ENCODE data around the gene INTS11.

The INTS11 gene

DNA sequence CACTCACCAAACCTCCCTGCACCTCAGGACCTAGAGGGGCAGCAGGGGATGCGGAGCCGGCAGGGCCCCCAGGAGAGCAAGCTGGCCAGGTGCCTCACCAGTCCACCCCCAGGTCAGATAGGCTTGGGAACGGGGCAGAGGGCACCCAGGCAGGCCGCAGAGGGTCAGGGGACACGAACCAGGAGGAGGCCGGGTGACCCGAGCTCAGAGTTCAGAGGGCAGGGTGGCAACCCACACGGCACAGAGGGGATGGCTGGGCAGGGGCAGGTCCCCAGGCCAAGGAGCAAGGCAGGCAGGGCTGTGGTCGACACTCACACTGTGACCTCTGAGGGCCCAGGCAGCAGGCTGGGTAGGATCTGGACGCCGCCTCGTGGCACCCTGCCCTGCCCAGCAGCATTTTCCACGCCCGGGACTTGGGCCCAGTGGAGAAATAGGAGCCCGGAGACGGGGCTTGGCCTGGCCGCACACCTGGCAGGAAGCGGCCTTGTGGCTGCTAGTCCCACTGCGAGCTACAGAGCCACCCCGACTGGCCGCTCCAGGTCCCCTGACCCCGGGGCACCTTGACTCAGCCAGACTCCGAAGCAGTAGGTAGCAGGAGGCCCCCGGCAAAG lies 19.5 kb upstream of the INTS11 start:
- DNase-seq = no peak

DNA sequence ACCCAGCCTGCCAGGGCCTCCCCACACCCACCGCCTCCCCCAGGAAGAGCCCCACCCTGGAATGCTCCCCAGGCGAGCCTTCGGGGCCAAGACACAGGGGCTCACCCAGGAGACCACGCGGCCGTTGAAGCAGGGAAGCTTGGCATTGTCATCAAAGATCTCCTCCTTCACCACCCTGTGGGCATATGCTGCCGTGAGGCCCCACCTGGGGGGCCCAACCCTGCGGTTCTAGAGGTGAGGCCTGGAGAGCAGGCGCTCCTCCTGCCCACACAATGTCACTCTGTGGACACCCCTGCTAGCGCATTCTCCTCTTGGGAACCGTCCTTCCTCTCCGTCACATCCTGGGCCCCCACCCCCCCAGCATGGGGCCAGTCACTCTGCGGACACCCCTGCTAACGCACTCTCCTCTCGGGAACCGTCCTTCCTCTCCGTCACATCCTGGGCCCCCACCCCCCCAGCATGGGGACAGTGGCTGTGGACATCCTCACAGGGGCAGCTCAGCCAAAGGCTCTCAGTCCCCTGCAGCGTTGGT lies 18.2 kb upstream of the INTS11 start:
- no peak for DNase-seq

DNA sequence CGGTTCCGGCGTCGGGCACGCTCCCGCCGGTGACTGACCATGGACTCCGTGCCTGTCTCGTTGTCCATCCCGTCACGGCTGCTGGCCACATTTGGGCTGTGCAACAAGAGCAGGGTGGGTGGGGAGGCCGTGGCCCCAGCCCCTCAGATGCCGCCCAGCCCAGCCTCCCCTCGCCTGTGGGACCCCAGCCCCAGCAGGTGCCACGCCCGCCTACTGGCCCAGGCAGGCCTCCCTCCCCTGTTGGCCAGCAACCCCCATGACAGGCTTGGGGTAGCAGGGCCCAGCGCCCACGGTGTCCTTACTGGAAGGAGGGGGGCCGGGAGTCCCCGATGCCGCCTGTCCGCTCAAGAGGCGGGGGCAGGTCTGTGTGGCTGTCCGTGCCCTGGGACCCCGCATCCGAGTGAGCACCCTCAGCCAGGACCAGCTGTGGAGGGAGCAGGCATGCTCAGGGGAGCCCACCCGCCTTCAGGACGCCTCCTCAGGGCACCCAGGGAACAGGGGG lies 17.7 kb upstream of the INTS11 start:
- no peak for DNase-seq

DNA sequence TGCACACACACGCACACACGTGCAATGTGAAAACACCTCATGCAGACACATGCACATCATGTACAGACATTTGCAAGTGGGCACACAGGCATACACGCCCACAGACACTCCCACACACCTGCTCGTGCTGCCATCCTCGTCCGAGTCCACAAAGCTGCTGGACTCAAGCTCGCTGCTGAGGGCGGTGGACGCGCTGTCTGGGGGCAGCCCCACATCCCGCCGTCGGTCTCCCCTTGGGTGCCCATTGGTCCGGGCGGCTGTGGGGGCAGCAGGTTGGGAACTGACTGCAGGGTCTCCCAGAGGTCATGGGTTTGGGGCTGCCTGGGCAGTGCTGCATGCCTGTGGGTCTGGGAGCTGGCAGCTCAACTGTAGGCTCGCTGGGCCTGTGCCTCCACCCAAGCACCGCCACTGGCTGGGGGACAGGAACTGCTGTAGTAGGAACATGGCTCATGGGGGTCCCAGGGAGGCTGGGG lies 17.1 kb upstream of the INTS11 start:
- no peak for DNase-seq

DNA sequence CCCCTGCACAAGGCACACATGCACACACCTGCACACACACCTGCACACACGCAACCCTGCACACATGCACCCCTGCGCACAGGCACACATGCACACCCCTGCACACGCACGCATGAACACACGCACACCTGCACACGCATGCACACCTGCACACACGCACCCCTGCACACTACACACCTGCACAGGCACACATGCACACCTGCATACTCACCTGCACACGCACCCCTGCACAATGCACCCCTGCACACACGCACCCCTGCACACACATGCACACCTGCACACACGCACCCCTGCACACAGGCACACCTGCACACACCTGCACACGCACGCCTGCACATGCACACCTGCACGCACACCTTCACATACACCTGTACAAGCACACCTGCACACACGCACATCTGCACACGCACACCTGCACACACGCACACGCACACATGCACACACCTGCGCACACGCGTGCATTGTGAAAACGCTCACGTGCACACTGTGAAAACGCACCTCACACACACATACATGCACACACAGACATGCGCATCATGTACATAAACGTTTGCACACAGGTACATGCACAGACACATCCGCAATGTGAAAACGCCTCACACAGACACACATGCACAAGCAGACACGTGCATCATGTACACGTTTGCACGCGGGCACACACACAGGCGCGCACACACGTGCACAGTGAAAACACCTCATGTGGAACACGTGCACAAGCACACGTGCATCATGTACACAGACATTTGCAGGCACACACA lies 16.5 kb upstream of the INTS11 start:
- no peak for DNase-seq

DNA sequence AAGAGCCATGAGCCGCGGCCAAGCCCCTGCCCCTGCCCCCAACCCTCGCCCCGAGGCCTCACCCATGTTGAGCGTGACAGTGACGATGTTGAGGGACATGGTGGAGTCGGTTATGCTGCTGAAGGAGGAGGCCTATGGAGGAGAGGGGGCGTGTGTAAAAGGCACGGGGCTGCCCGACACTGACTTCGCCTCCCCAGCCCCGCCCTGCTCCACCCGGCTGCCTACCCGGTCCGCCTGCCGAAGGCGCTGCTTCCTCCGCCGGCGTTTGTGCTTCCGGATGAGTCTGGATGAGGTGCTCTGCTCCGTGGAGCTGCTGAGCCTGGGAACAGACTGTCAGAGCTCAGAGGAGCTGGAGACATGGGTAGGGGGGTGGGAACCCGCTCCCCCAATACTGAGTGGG lies 15.7 kb upstream of the INTS11 start:
- no peak for DNase-seq

DNA sequence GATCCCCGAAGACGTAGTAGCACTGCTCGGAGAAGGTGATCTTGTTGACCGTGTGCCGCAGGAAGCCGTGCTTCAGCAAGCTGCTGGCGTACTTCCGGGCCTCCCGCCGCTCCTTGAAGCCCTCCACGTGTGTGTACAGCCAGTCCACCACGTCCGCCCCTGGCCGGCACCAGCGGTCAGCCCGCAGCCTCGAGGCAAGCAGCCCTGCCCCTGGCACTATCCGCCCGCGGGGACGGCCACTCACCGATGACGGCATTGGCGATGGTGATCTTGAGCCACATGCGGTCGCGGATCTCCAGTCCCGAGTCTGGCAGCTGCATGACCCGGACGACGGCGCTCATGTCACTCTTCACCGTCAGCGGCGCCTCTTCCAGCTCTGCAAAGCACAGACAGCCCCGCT lies 13.8 kb upstream of the INTS11 start:
- DNase-seq = no peak

DNA sequence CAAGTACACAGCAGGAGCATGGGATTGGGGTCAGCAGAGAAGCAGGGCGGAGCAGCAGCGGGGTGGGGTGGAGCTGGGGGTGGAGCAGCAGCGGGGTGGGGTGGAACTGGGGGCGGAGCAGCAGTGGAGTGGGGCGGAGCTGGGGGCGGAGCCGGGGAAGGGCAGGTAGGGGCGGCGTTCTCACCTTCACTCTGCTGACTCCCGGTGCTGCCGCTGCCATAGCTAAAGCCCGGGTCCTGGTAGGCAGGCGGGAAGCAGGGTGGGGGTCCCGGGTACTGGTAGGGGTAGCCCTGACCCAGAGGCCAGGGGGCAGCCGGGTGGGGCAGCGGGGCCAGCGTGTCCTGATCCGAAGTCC lies 13.3 kb upstream of the INTS11 start:
- no peak for DNase-seq

DNA sequence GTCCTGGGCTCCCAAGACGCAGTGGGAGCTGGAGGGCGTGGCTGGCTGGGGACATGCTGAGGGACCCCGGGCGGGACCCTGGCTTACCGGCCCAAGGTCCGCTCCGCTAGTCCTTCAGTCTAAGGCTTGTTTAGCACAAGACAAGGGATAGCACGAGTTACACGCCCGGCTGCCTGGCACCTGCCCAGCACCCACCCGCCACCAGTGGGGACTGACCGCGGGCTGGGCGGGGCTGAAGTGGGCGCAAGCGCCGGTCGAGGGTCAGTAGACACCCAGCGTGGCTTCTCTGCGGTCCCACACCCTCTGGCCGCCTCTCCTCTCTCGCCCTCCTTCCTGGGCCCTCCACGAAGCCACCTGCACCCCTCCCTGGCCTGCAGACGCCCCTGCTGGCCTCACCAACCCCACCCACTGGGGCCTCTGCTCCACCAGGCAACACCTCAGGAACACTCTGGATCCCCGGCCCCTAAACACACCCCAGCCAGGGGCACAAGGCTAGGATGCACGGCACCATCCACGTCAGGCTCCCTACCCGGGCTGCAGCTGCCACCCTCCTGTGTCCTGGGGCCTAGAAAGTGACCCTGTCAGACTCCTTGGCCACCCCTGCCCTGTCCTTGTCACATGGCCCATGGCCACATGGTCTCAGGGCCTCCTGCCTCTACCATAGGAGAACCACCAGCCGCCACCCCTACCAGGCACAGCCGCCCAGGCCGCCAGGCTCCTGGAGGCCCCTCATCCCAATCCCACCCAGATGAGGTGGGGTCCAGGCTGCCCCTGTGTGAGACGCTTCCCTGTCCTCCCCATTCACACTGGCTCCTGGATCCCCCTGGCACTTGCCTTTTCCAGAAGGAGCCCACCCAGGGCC lies 12.7 kb upstream of the INTS11 start:
- no peak for DNase-seq

DNA sequence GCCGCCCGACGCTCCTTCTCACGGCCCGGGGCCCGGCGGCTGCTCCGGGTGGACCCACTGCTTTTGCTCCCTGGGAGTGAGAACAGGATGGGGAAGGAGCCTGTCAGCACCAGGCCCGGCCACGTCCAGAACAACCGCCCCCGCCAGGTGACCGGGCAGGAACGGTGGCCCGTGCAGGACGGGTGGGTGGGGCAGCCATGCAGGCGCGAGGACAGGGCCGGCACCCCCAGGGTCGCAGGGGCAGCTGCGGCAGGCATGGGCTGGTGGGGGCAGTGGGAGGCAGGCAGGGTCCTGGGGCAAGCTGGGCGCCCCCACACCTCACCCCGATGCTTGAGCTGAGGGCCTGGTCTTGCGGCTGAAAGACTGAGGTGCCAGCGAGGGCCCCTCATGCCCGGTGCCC lies 12.0 kb upstream of the INTS11 start:
- no peak for DNase-seq

DNA sequence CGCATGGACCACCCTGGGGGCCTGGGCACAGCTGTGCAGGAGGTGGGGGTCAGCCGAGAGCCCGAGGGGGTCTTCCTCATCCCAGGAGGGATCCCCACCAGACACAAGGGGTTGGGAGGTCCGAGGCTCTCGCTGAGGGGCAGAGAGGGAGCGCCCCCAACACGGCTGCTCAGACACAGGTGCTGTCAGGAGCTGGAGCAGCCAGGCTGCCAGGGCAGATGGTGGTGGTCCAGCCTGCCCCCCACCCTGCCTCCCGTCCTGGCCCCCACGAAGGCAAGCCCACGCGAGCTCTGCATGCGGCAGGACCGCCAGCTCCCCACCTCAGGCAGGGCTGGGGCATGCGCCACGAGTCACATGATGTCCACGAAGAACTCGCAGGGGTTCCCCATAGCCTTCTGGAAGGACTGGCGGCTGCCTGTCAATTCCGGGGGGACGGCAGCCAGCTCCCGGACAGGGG lies 11.4 kb upstream of the INTS11 start:
- no peak for DNase-seq

DNA sequence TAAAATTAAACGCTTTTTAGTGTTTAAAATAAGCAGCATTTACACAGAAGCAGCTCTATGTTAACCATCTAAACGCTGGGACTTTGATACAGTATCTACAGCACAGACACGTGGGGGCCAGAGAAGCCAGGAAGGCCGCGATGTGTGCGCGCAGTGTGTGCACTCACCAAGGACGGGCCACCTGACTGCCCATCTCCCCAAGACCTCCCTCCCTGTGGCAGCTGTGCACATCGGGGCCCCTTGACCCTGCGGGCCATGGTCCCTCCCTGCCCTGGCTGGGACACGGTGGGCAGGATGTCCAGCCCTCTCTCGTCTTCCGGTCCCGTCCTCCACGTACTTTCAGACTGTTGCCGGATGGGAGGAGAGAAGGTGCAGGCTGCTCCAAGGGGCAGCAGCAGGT lies 10.8 kb upstream of the INTS11 start:
- no peak for DNase-seq

DNA sequence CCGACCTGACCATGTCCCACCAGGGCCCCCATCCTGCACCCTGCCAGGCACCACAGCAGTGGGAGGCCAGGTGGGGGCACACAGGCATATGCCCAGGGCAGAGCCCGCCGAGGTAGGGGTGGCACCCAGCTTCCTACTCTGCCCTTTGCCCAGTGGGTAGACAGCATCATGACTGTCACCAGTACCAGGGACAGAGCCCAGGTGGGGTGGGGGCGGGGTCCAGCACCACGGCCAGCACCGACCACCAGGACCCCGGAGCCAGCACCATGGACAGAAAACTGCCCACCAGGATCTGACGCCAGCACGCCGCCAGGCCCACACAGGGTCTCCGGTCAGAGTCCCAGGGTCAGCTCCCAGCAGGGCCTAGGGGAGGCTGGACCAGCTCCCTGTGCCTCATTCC lies 10.4 kb upstream of the INTS11 start:
- no peak for DNase-seq

DNA sequence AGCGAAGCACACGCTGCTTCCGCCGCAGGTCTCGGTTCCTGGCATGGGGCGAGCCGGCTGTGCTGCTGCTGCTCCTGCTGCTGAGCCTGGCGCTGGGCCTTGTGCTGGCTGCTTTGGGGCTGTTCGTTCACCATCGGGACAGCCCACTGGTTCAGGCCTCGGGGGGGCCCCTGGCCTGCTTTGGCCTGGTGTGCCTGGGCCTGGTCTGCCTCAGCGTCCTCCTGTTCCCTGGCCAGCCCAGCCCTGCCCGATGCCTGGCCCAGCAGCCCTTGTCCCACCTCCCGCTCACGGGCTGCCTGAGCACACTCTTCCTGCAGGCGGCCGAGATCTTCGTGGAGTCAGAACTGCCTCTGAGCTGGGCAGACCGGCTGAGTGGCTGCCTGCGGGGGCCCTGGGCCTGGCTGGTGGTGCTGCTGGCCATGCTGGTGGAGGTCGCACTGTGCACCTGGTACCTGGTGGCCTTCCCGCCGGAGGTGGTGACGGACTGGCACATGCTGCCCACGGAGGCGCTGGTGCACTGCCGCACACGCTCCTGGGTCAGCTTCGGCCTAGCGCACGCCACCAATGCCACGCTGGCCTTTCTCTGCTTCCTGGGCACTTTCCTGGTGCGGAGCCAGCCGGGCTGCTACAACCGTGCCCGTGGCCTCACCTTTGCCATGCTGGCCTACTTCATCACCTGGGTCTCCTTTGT lies 9.2 kb upstream of the INTS11 start:
- DNase-seq = no peak

DNA sequence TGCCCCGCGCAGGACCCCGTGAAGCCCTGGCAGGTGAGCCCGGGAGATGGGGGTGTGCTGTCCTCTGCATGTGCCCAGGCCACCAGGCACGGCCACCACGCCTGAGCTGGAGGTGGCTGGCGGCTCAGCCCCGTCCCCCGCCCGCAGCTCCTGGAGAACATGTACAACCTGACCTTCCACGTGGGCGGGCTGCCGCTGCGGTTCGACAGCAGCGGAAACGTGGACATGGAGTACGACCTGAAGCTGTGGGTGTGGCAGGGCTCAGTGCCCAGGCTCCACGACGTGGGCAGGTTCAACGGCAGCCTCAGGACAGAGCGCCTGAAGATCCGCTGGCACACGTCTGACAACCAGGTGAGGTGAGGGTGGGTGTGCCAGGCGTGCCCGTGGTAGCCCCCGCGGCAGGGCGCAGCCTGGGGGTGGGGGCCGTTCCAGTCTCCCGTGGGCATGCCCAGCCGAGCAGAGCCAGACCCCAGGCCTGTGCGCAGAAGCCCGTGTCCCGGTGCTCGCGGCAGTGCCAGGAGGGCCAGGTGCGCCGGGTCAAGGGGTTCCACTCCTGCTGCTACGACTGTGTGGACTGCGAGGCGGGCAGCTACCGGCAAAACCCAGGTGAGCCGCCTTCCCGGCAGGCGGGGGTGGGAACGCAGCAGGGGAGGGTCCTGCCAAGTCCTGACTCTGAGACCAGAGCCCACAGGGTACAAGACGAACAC lies 8.5 kb upstream of the INTS11 start:
- no peak for DNase-seq

DNA sequence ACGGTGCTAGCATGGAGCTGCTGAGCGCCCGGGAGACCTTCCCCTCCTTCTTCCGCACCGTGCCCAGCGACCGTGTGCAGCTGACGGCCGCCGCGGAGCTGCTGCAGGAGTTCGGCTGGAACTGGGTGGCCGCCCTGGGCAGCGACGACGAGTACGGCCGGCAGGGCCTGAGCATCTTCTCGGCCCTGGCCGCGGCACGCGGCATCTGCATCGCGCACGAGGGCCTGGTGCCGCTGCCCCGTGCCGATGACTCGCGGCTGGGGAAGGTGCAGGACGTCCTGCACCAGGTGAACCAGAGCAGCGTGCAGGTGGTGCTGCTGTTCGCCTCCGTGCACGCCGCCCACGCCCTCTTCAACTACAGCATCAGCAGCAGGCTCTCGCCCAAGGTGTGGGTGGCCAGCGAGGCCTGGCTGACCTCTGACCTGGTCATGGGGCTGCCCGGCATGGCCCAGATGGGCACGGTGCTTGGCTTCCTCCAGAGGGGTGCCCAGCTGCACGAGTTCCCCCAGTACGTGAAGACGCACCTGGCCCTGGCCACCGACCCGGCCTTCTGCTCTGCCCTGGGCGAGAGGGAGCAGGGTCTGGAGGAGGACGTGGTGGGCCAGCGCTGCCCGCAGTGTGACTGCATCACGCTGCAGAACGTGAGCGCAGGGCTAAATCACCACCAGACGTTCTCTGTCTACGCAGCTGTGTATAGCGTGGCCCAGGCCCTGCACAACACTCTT lies 7.7 kb upstream of the INTS11 start:
- no peak for DNase-seq

DNA sequence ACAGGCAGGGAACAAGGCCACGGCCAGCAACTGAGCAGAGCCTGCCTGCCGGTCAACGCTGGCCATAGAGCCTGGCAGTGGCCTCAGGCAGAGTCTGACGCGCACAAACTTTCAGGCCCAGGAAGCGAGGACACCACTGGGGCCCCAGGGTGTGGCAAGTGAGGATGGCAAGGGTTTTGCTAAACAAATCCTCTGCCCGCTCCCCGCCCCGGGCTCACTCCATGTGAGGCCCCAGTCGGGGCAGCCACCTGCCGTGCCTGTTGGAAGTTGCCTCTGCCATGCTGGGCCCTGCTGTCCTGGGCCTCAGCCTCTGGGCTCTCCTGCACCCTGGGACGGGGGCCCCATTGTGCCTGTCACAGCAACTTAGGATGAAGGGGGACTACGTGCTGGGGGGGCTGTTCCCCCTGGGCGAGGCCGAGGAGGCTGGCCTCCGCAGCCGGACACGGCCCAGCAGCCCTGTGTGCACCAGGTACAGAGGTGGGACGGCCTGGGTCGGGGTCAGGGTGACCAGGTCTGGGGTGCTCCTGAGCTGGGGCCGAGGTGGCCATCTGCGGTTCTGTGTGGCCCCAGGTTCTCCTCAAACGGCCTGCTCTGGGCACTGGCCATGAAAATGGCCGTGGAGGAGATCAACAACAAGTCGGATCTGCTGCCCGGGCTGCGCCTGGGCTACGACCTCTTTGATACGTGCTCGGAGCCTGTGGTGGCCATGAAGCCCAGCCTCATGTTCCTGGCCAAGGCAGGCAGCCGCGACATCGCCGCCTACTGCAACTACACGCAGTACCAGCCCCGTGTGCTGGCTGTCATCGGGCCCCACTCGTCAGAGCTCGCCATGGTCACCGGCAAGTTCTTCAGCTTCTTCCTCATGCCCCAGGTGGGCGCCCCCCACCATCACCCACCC lies 6.9 kb upstream of the INTS11 start, which contains the start of gene TAS1R3:
Gene TAS1R3 (plus strand): TSS at position 213 of the 898 bp plus-strand sequence. CDS start 66 bp downstream, at position 279.
- DNase-seq = no peak

DNA sequence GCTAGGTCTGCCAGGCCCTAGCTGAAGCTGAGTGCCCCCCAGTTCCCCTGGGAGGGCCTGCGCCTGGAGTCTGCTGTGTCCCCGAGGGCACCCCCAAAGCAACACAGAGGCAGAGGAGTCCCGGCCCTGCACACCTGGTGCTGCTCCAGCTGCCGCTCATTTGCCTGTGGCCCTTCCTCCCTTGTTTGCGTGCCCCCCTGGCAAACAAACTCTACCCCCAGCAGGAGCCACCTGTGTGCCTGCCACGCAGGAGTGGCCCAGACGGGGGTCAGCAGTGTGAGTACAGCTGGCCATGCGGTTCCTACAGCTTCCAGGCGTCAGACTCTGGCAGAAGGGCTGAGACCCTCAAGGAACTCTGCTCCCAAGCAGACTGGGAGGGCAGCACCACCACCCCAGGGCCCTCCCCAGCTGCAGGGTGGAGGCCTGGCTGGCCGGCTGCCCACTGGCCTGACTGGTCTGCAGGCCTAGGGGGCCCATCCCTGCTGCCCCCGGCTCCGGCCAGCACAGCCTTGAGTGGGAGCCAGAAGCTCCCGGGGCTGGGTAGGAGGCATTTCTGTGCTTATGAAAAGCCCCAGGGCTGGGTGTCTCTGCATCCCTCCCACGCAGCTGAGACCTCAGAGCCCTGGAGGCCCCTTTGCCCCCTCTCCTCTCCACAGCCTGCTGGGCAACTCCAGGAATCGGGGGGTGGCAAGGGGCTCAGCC lies 6.1 kb upstream of the INTS11 start:
- no peak for DNase-seq
